Measurements from ENCODE around the gene GPR18. TPM values are rescaled to one million over a fixed set of nuclear protein-coding genes. Genes with fewer than 3 reads are reported as not detected.
A peak's percentile ranks its signal among the peaks of the same experiment; 100 is the strongest.

The GPR18 gene
- not detected for total RNA-seq
- long read RNA-seq, donor 1: 0 reads
- long read RNA-seq, donor 2: 0 reads

GRCh38 chr13:99258210-99258860 lies at the start of gene GPR18:
GPR18 (minus strand) TSS chr13:99258379; CDS start chr13:99255872, 2,507 bp downstream.
- DNase-seq (ENCODE audit: low spot score): no peak
- intact Hi-C loops (cut with DNase I): no loop called here

- intact Hi-C loops (cut with DNase I): no loop called here
Observed at GRCh38 chr13:99307648-99308339, 49.6 kb upstream of the GPR18 start.

GRCh38 chr13:99307247-99307646 lies 49.1 kb upstream of the GPR18 start, which contains the start of gene GPR183:
GPR183 (minus strand) TSS chr13:99307399; CDS start chr13:99296145, 11,254 bp downstream.
- DNase-seq (ENCODE audit: low spot score): no peak
- intact Hi-C loops (cut with DNase I): no loop called here

More at GRCh38 chr13:99307648-99308339, 49.6 kb upstream of the GPR18 start:
- no peak for DNase-seq (ENCODE audit: low spot score)

GRCh38 chr13:99305566-99305965 lies 47.4 kb upstream of the GPR18 start:
- intact Hi-C loops (cut with DNase I): no loop called here

GRCh38 chr13:99305158-99305557 lies 47.0 kb upstream of the GPR18 start:
- no peak for DNase-seq (ENCODE audit: low spot score)
- intact Hi-C loops (cut with DNase I): no loop called here

More at GRCh38 chr13:99305566-99305965, 47.4 kb upstream of the GPR18 start:
- no peak for DNase-seq (ENCODE audit: low spot score)

- DNase-seq (ENCODE audit: low spot score): no peak
- intact Hi-C loops (cut with DNase I): no loop called here
Observed at GRCh38 chr13:99304541-99304940, 46.4 kb upstream of the GPR18 start.

- intact Hi-C loops (cut with DNase I): no loop called here
- DNase-seq (ENCODE audit: low spot score): peak; percentile 83
Observed at GRCh38 chr13:99303863-99304521, 45.8 kb upstream of the GPR18 start.

- no peak for DNase-seq (ENCODE audit: low spot score)
- intact Hi-C loops (cut with DNase I): no loop called here
Observed at GRCh38 chr13:99302637-99303505, 44.7 kb upstream of the GPR18 start.

GRCh38 chr13:99301913-99302636 lies 43.9 kb upstream of the GPR18 start:
- intact Hi-C loops (cut with DNase I): no loop called here

GRCh38 chr13:99301056-99301838 lies 43.1 kb upstream of the GPR18 start:
- no peak for DNase-seq (ENCODE audit: low spot score)
- intact Hi-C loops (cut with DNase I): no loop called here

More at GRCh38 chr13:99301913-99302636, 43.9 kb upstream of the GPR18 start:
- DNase-seq (ENCODE audit: low spot score): no peak

GRCh38 chr13:99299920-99300341 lies 41.8 kb upstream of the GPR18 start:
- no peak for DNase-seq (ENCODE audit: low spot score)
- intact Hi-C loops (cut with DNase I): no loop called here

GRCh38 chr13:99299256-99299919 lies 41.2 kb upstream of the GPR18 start:
- no peak for DNase-seq (ENCODE audit: low spot score)
- intact Hi-C loops (cut with DNase I): no loop called here

GRCh38 chr13:99298056-99298455 lies 39.9 kb upstream of the GPR18 start:
- intact Hi-C loops (cut with DNase I): no loop called here
- DNase-seq (ENCODE audit: low spot score): no peak

- intact Hi-C loops (cut with DNase I): no loop called here
- no peak for DNase-seq (ENCODE audit: low spot score)
Observed at GRCh38 chr13:99297331-99297730, 39.2 kb upstream of the GPR18 start.

- intact Hi-C loops (cut with DNase I): no loop called here
- DNase-seq (ENCODE audit: low spot score): no peak
Observed at GRCh38 chr13:99296398-99296797, 38.2 kb upstream of the GPR18 start.

- no peak for DNase-seq (ENCODE audit: low spot score)
- intact Hi-C loops (cut with DNase I): no loop called here
Observed at GRCh38 chr13:99295488-99296252, 37.5 kb upstream of the GPR18 start.

GRCh38 chr13:99294958-99295357 lies 36.8 kb upstream of the GPR18 start:
- DNase-seq (ENCODE audit: low spot score): no peak
- intact Hi-C loops (cut with DNase I): no loop called here
